ENCODE measurements around the gene F12. TPM values are rescaled to one million over a fixed set of nuclear protein-coding genes. Genes with fewer than 3 reads are reported as not detected.
A peak's percentile ranks its signal among the peaks of the same experiment; 100 is the strongest.

F12 gene
- total RNA-seq, 4 donors from 2014 or later, result 0.38 to 3.0 (median 0.63) TPM

GRCh38 chr5:177446200-177447065 is 37.1 kb upstream of the F12 start, which contains the start of gene PRR7:
TSS of gene PRR7 (plus strand) at chr5:177446814. CDS start at chr5:177455068, 8,254 bp downstream.
- ATAC-seq (ENCODE audit: low FRiP score), result peak; percentile 48
- DNase-seq (ENCODE audit: low spot score), result no peak
- no peak for TF ChIP-seq CTCF (IDR thresholded peaks at IDR 0.05)

- no peak for DNase-seq (ENCODE audit: low spot score)
- no peak for TF ChIP-seq CTCF (IDR thresholded peaks at IDR 0.05)
- ATAC-seq (ENCODE audit: low FRiP score), result no peak
These were observed 36.5 kb upstream of the F12 start for GRCh38 chr5:177445917-177446199.

- DNase-seq (ENCODE audit: low spot score) (no peak), ATAC-seq (ENCODE audit: low FRiP score) (no peak)
- no peak for TF ChIP-seq CTCF (IDR thresholded peaks at IDR 0.05)
These were observed 35.9 kb upstream of the F12 start for GRCh38 chr5:177445052-177445916.

GRCh38 chr5:177444106-177445051 is 35.0 kb upstream of the F12 start:
- DNase-seq (ENCODE audit: low spot score) (no peak), ATAC-seq (ENCODE audit: low FRiP score) (no peak)
- no peak for TF ChIP-seq CTCF (IDR thresholded peaks at IDR 0.05)

GRCh38 chr5:177443144-177443983 is 34.0 kb upstream of the F12 start:
- no peak for TF ChIP-seq CTCF (IDR thresholded peaks at IDR 0.05)
- DNase-seq (ENCODE audit: low spot score) (no peak), ATAC-seq (ENCODE audit: low FRiP score) (no peak)

All from omental fat pad (tissue), 4 donors.